K562 (cell line): ENCODE results near the gene DZIP1. TPM values are rescaled to one million over a fixed set of nuclear protein-coding genes. Genes with fewer than 3 reads are reported as not detected.

ENCODE experiments used
- ATAC-seq: fragments of 200-7000 bp; cut with Tn5 transposase; 3 replicates; pipeline ENCODE4 v1.9.1; 2020; ENCODE audit warnings: moderate library complexity
- BruUV-seq: library from RNA; stranded (reverse); fragments of 400-500 nt; replicated peaks from 2 replicates; lab custom pipeline; 2021; lab: Mats Ljungman, UMichigan
- CTCF ChIA-PET: fragments of 300-600 bp; formaldehyde crosslinking; extraction: SDS; loops from one replicate; lab custom pipeline; 2021; ENCODE audit warnings: low intra/inter-chr PET ratio; lab: Yijun Ruan, JAX
- POLR2A ChIA-PET: fragments of 300-600, 350-650 bp; sonication (Branson Sonifier 250); formaldehyde crosslinking; extraction: SDS; loops from one replicate; lab custom pipeline; 2021; ENCODE audit warnings: antibody characterized with exemption, inconsistent platforms; lab: Yijun Ruan, JAX
- DNase-seq, 4 experiments: peaks; one replicate each; pipeline versions ENCODE4 v3.0.0 to v3.0.0-alpha.2; 2011 to 2018; ENCODE audit warnings: low spot score in 3 of 4, mixed read lengths in 3 of 4; ENCODE audit errors: extremely low read depth in 1 of 4
- FAIRE-seq: peaks from 2 replicates; lab custom pipeline; 2011; peaks lifted over from hg19 to GRCh38; lab: Jason Lieb, UNC
- H2AFZ ChIP-seq: 2 replicates; pipeline ENCODE4 v1.6.0; 2011; ENCODE audit warnings: low read depth, low read length, control low read depth, inconsistent platforms
- H3K27ac ChIP-seq: fragments of 200-600 bp; 3 replicates; pipeline ENCODE4 v1.8.0; 2011; ENCODE audit warnings: low read depth, mild to moderate bottlenecking, control low read depth, inconsistent platforms, low read length, moderate library complexity, mixed read lengths; ENCODE audit errors: extremely low read depth
- H3K27me3 ChIP-seq, 2 experiments: fragments of 300-600 bp in 1 of 2; 2 replicates in 1 of 2; 3 replicates in 1 of 2; pipeline versions ENCODE4 v1.6.0 to v1.8.0; 2011; ENCODE audit warnings: inconsistent platforms in 2 of 2, low read length in 2 of 2, mild to moderate bottlenecking in 1 of 2, mixed read lengths in 1 of 2, moderate library complexity in 1 of 2; ENCODE audit not compliant: control insufficient read depth in 2 of 2, insufficient read depth in 2 of 2
- H3K36me3 ChIP-seq: fragments of 300-600 bp; 3 replicates; pipeline ENCODE4 v1.8.0; 2011; ENCODE audit warnings: mild to moderate bottlenecking, low read length, inconsistent platforms; ENCODE audit not compliant: control insufficient read depth, insufficient read depth
- H3K4me1 ChIP-seq, 2 experiments: fragments of 200-600 bp in 1 of 2; replicated peaks in 1 of 2; 2 replicates in 1 of 2; 3 replicates in 1 of 2; pipeline versions ENCODE4 v1.5.1 to v1.8.0; 2011; ENCODE audit warnings: inconsistent platforms in 2 of 2, low read length in 2 of 2, mild to moderate bottlenecking in 1 of 2, mixed read lengths in 1 of 2, moderate library complexity in 1 of 2; ENCODE audit not compliant: control insufficient read depth in 2 of 2, insufficient read depth in 2 of 2
- H3K4me2 ChIP-seq: 2 replicates; pipeline ENCODE4 v1.6.1; 2011; ENCODE audit warnings: low read length, control low read depth, inconsistent platforms, mixed read lengths; ENCODE audit not compliant: insufficient read depth
- H3K4me3 ChIP-seq: fragments of 200-600 bp; sonication (generic), shearing (Covaris generic); 2 replicates; pipeline ENCODE4 v1.5.1; 2016; ENCODE audit warnings: control low read depth, inconsistent platforms
- H3K79me2 ChIP-seq: fragments of 200-600 bp; 3 replicates; pipeline ENCODE4 v1.8.0; 2011; ENCODE audit warnings: low read length, inconsistent platforms; ENCODE audit not compliant: control insufficient read depth, insufficient read depth
- H3K9ac ChIP-seq, 2 experiments: 2 replicates each; pipeline versions ENCODE4 v1.6.0 to v1.6.1; 2011; ENCODE audit warnings: low read depth in 2 of 2, low read length in 2 of 2, control low read depth in 1 of 2, inconsistent platforms in 1 of 2, mild to moderate bottlenecking in 1 of 2, mixed read lengths in 1 of 2; ENCODE audit not compliant: insufficient read depth in 1 of 2
- H3K9me1 ChIP-seq: one replicate; pipeline ENCODE4 v1.6.0; 2011; ENCODE audit warnings: inconsistent platforms, mild to moderate bottlenecking, low read length, moderate library complexity; ENCODE audit not compliant: control insufficient read depth, insufficient read depth
- H3K9me3 ChIP-seq: replicated peaks from 2 replicates; pipeline ENCODE4 v1.5.1; 2011; ENCODE audit warnings: low read depth, low read length, inconsistent platforms; ENCODE audit not compliant: control insufficient read depth, insufficient read depth
- H4K20me1 ChIP-seq: replicated peaks from 2 replicates; pipeline ENCODE4 v1.6.1; 2011; ENCODE audit warnings: low read length, inconsistent platforms, mixed read lengths; ENCODE audit not compliant: control insufficient read depth, insufficient read depth
- FIP1L1 ChIP-seq: fragments of 200-400 bp; formaldehyde crosslinking; IDR thresholded peaks from 2 replicates; pipeline ENCODE4 v1.6.1; 2018; ENCODE audit warnings: mild to moderate bottlenecking, low read depth, low read length; ENCODE audit not compliant: poor library complexity, severe bottlenecking
- NFATC3 ChIP-seq: fragments of 450-650 bp; IDR thresholded peaks from 2 replicates; pipeline ENCODE4 v1.6.1; 2017; ENCODE audit warnings: mild to moderate bottlenecking
- NFYB ChIP-seq: IDR thresholded peaks from 2 replicates; pipeline ENCODE4 v1.6.1; 2011; ENCODE audit warnings: mild to moderate bottlenecking, moderate library complexity; ENCODE audit not compliant: insufficient read length; ENCODE audit errors: extremely low read depth
- SMC3 ChIP-seq: conservative IDR thresholded peaks from 2 replicates; pipeline ENCODE4 v1.6.1; 2011; ENCODE audit warnings: low read depth, low read length, improper control_type of control experiment; ENCODE audit not compliant: insufficient read depth
- STAT5A ChIP-seq: IDR thresholded peaks from 2 replicates; pipeline ENCODE4 v1.6.1; 2012; ENCODE audit warnings: low read length, inconsistent platforms, borderline replicate concordance
- WGBS: fragments of 100-300 bp; shearing (Covaris generic); methylation state at CpG from one replicate; pipeline ENCODE4 v1.1.6; 2016; ENCODE audit warnings: low coverage, mixed read lengths; ENCODE audit not compliant: insufficient coverage; ENCODE audit errors: missing lambda C conversion rate; 5-methylcytosine and 5-hydroxymethylcytosine counted together
- in situ Hi-C: fragments of 300-500 bp; cut with MboI; formaldehyde crosslinking; loops from 4 replicates; pipeline ENCODE4 v1.15.0; 2018; ENCODE audit warnings: inconsistent platforms, mixed read lengths
- intact Hi-C: fragments of 100-400 bp; cut with micrococcal nuclease; formaldehyde crosslinking; loops from 2 replicates; pipeline ENCODE4 v1.14.2; 2022
- polyA plus RNA-seq, 8 experiments: library from polyadenylated mRNA; depleted of rRNA in 4 of 8; stranded (reverse) in 5 of 8; unstranded in 3 of 8; fragments of >200 nt; fragmentation: Nextera tagmentation in 2 of 8; fragmentation: Illumina TruSeq in 1 of 8; extraction: Ambion mirVana in 2 of 8; extraction: Trizol in 1 of 8; gene quantifications; 2 replicates each; pipeline versions ENCODE4 v1.2.1 to v1.2.3, GENCODE V29; 2011 to 2014; ENCODE audit warnings: inconsistent platforms in 1 of 8, missing spikeins in 1 of 8
- total RNA-seq, 7 experiments: library from RNA; depleted of rRNA in 6 of 7; stranded (reverse); fragments of >200 nt in 6 of 7; fragmentation: Illumina TruSeq in 2 of 7; extraction: Trizol in 2 of 7; gene quantifications; 2 replicates each; pipeline versions ENCODE4 v1.2.1 to v1.2.3, GENCODE V29; 2011 to 2021; ENCODE audit warnings: low replicate concordance in 1 of 7
- TF ChIP-seq, protein P1 (sequence below): sonication (generic); formaldehyde crosslinking; IDR thresholded peaks from 2 replicates; pipeline ENCODE4 v1.8.0; 2022; ENCODE audit warnings: mild to moderate bottlenecking, missing genetic modification reagents
- TF ChIP-seq, protein P2 (sequence below): sonication (generic); formaldehyde crosslinking; IDR thresholded peaks from 2 replicates; pipeline ENCODE4 v1.8.0; 2022; ENCODE audit warnings: mild to moderate bottlenecking, missing genetic modification reagents
- TF ChIP-seq, protein P3 (sequence below), 2 experiments: fragments of 450-650 bp in 1 of 2; sonication (generic) in 1 of 2; formaldehyde crosslinking in 1 of 2; IDR thresholded peaks; 2 replicates each; pipeline versions ENCODE4 v1.7.1 to v1.9.0; 2016 to 2022; ENCODE audit warnings: inconsistent platforms in 1 of 2, mild to moderate bottlenecking in 1 of 2, missing genetic modification reagents in 1 of 2

DZIP1 gene
- total and polyA plus RNA-seq, 9 of the 15 experiments (the other 6 are each of a cell fraction or from before 2014, with no cell fraction given), result 0.07 TPM; not detected in 8

DNA sequence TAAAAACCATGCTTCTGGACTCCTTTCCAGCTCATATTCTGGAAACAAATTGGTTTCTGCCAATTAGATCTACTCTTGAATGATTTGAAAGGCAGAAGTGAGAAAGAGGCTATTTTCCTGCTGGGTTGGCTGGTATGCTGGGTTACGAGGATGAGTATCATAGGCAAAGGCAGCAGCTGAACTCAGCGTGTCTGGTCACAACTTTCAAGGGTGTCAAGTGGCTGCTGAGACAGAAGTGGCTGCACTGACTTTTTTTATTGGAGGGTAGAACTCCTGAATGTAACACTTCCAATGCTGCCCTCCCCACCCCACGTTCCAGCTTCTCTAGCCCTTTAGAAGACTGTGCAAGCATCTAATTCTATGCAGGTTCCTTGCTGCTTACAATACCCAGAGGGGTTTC lies 8.3 kb upstream of the DZIP1 start:
- CTCF ChIA-PET, result no interaction called here

More for the DNA sequence above, 8.3 kb upstream of the DZIP1 start:
- no peaks in the 10 kb centered on the region for H4K20me1 ChIP-seq
- in situ Hi-C loops (no loop called here), intact Hi-C loops (no loop called here)
- H3K9ac ChIP-seq, result no peak overlapping the region
- no TSS peak for BruUV-seq
- WGBS, result 6% methylated on average over 3 of the region's 3 CpGs
- no peak overlapping the region for H3K4me3 ChIP-seq
- H3K79me2 ChIP-seq, result no peaks in the 10 kb centered on the region
- no peaks in the 10 kb centered on the region for H3K36me3 ChIP-seq
- H3K4me1 ChIP-seq, result peaks cover 0 to 5% of the 10 kb centered on the region in 2 experiments; a peak in 1 of 5 replicates
- no peak overlapping the region for H3K4me2 ChIP-seq
- TF ChIP-seq STAT5A (no peak), FIP1L1 (no peak), SMC3 (no peak), NFYB (no peak), NFATC3 (no peak)
- TF ChIP-seq, protein P1, sequence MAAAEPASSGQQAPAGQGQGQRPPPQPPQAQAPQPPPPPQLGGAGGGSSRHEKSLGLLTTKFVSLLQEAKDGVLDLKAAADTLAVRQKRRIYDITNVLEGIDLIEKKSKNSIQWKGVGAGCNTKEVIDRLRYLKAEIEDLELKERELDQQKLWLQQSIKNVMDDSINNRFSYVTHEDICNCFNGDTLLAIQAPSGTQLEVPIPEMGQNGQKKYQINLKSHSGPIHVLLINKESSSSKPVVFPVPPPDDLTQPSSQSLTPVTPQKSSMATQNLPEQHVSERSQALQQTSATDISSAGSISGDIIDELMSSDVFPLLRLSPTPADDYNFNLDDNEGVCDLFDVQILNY (CRISPR knock-in tag), result no peak
- TF ChIP-seq, protein P2, sequence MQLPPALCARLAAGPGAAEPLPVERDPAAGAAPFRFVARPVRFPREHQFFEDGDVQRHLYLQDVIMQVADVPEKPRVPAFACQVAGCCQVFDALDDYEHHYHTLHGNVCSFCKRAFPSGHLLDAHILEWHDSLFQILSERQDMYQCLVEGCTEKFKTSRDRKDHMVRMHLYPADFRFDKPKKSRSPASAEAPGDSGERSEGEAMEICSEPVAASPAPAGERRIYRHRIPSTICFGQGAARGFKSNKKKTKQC, result no peak
- TF ChIP-seq, protein P3, sequence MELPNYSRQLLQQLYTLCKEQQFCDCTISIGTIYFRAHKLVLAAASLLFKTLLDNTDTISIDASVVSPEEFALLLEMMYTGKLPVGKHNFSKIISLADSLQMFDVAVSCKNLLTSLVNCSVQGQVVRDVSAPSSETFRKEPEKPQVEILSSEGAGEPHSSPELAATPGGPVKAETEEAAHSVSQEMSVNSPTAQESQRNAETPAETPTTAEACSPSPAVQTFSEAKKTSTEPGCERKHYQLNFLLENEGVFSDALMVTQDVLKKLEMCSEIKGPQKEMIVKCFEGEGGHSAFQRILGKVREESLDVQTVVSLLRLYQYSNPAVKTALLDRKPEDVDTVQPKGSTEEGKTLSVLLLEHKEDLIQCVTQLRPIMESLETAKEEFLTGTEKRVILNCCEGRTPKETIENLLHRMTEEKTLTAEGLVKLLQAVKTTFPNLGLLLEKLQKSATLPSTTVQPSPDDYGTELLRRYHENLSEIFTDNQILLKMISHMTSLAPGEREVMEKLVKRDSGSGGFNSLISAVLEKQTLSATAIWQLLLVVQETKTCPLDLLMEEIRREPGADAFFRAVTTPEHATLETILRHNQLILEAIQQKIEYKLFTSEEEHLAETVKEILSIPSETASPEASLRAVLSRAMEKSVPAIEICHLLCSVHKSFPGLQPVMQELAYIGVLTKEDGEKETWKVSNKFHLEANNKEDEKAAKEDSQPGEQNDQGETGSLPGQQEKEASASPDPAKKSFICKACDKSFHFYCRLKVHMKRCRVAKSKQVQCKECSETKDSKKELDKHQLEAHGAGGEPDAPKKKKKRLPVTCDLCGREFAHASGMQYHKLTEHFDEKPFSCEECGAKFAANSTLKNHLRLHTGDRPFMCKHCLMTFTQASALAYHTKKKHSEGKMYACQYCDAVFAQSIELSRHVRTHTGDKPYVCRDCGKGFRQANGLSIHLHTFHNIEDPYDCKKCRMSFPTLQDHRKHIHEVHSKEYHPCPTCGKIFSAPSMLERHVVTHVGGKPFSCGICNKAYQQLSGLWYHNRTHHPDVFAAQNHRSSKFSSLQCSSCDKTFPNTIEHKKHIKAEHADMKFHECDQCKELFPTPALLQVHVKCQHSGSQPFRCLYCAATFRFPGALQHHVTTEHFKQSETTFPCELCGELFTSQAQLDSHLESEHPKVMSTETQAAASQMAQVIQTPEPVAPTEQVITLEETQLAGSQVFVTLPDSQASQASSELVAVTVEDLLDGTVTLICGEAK (IDR thresholded peaks at IDR 0.05), result no peak
- TF ChIP-seq, protein P3 (CRISPR knock-in tag; IDR thresholded peaks at IDR 0.05), result no peak
- ATAC-seq (no peak), FAIRE-seq (no peak), DNase-seq (no peak)
- no peaks in the 10 kb centered on the region for H3K9me3 ChIP-seq
- POLR2A ChIA-PET, result interaction anchor here (1.0 kb wide), 1 partner anchor 11 kb away, joined by 3 read pairs; no protein-coding TSS in a partner anchor
- H3K27ac ChIP-seq, result no peak overlapping the region
- no peaks in the 10 kb centered on the region for H3K9me1 ChIP-seq
- H2AFZ ChIP-seq, result no peak overlapping the region
- peaks cover 0 to 6% of the 10 kb centered on the region in 2 experiments; a peak in 2 of 5 replicates for H3K27me3 ChIP-seq
